IPS-11a (cell line): ENCODE measurements around the gene SUGCT.

Source experiments
- H3K4me3 ChIP-seq: one replicate; pipeline ENCODE4 v1.5.1; 2013; ENCODE audit warnings: low read depth, low read length, control low read depth

SUGCT gene

DNA sequence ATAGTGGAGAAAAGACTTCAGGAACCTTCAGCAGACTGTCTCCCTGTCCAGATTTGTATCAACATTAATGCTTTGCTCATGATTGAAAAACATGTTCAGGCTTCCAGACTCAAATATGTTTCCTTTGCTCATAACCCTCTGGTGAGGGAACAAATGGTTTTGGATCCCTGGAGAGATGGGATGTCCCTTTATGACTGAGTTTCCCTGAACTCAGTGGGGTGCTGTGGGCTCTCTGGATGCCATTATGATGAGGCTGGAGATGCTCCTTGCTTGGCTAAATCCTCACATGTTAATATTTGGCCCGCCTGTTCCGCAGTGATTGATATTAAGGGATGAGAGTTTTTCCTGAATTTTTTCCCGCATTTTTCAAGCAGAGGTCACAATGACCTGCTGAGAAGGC is 749.4 kb downstream of the SUGCT start:
- no peak overlapping the region for H3K4me3 ChIP-seq

DNA sequence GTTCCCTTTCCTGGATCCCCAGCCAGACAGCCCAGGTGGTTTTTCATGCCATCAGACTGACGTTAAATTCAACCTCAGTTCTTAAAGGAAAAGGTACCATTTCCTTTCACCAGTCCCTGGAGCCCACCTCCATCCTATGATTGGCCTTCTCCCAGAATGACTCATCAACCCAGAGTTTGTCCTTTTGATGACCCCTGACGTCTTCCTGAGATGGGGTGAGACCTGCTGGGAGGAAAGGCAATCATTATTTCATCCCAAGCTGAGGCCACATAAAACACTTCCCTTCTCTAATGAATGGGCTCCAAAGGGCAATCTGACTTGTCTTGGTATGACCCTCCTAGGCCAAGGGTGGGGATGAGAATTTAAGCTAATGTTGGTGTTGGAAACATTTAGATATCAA is 750.7 kb downstream of the SUGCT start:
- H3K4me3 ChIP-seq, result no peak overlapping the region

DNA sequence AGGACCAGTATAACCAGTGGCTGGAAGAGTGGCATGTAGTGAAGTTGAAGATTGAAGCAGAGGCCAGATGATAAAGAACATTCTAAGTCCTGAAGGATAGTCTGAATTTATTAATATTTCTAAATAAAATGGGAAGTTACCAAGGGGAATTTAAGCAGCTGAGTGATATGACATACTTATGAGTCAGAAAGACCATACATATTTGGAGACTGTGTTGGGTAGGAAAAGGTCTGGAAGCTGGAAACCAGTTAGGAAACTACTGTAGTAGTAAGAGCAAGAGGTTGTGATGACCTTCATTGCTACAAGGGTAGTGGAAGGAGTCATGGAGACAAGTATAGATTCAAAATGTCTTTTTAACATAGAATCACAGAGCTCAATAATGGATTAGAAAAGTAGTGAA is 752.3 kb downstream of the SUGCT start:
- H3K4me3 ChIP-seq, result no peak overlapping the region

DNA sequence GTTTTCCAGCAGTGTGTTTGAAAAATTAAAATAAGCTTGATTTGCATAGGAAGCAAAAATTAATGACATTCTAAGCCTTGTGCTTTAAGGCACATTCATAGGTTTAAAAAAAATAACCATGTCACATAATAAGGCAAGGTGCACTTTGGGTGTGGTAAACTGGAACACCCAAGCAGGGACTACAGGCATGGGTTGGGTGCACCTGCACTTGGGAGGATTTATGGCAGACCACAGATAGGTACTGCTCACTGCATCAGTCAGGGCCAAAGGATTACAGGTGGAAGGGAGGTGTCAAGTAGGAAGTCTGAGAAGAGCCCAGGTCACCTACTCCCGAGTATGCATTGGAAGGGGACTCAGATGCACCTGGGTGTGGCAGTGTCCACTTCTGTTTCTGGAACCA is 753.7 kb downstream of the SUGCT start:
- H3K4me3 ChIP-seq, result no peak overlapping the region

DNA sequence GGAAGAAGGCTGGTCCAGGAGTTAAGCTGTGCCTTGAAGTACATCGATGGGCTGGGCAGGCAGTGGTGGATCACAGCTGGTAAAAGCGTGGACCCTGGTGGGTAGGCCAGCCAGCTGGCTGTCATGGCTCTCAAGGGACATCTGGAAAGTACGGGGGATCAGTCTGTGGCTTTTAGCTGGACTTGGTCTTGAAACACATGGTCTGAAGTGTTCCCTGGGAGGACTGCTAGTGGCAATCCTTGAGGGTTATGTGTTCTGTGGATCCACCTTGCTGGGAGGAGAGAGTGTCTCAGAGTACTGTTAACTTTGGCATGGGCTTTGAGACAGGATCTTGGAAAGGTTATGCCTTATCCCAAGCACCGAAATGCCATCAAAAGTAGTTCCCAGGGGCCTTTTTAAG is 754.3 kb downstream of the SUGCT start:
- no peak overlapping the region for H3K4me3 ChIP-seq

DNA sequence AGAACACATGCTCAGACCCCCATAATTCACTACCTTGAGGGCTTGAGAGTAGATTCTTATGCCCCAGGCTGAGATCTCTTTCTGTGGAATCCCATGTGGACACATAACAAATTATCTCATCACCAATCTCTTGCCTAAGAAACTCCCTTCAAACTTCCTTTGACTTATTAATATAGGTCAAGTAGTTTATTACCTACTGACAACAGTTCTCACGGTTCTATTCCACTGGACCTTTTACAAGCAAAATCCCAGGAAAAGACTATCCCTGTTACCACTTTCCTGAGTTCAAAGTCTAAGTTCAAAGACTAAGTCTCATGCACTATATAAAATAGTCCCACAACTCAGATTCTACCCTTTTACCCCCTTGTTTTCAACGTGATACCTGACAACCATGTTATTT is 754.7 kb downstream of the SUGCT start:
- no peak overlapping the region for H3K4me3 ChIP-seq

DNA sequence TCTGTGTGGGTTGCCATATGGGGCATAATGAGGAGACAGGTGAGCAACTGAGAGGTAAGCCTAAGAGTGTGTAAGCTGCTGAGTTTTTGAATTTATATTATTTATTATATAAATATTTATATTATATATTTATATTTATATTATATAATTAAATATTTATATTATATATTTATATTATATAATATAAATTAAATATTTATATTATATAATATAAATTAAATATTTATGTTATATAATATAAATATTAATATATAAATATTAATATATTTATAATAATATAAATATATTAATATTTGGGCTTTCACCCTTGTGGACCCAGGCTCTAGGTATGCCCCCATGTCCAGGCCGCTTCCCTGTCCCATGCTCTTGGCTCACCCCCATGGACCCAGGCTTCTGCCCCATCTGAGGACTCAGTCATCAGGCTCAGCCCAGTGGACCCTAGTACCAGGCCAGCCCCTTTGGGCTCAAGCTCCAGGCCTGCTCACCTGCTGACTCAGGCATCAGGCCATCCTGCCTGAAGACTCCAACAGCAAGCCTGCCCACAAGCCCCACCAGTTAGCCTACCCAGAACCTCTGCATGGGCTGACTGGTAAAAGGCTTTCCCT is 755.4 kb downstream of the SUGCT start:
- H3K4me3 ChIP-seq, result no peak overlapping the region

DNA sequence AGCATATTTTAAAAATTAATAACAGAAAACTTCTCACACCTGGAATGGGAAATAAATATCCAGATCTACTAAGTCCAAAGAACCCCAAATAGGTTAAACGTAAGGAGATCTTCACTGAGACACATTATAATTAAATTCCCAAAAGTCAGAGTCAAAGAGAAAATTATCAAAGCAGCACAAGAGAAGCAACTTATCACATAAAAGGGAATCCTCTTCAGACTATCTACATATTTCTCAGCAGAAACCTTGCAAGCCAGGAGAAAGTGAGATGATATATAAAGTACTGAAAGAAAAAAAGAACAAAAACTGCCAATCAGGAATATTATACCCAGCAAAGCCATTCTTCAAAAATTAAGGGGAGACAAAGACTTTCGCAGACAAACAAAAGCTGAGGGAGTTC is 756.4 kb downstream of the SUGCT start:
- H3K4me3 ChIP-seq, result no peak overlapping the region

DNA sequence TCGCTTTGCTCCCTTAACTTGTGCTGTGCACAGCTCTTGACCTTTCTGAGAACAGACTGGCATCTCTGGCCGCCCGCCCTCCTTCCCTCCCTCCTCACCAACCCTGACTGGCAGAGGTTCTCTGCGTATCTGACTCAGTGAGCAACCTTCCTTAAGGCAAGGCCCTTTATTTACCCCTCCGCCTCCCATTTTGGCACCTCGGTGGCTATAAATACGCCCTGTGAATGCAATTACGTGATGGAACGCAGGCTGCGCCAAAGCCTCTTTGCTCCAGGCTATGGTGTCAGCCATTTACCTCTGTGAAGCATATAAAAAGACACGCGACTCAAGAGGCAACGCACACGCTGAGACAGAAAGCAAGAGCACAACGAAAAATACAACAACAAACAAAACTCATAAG is 764.3 kb downstream of the SUGCT start:
- H3K4me3 ChIP-seq, result no peak overlapping the region

DNA sequence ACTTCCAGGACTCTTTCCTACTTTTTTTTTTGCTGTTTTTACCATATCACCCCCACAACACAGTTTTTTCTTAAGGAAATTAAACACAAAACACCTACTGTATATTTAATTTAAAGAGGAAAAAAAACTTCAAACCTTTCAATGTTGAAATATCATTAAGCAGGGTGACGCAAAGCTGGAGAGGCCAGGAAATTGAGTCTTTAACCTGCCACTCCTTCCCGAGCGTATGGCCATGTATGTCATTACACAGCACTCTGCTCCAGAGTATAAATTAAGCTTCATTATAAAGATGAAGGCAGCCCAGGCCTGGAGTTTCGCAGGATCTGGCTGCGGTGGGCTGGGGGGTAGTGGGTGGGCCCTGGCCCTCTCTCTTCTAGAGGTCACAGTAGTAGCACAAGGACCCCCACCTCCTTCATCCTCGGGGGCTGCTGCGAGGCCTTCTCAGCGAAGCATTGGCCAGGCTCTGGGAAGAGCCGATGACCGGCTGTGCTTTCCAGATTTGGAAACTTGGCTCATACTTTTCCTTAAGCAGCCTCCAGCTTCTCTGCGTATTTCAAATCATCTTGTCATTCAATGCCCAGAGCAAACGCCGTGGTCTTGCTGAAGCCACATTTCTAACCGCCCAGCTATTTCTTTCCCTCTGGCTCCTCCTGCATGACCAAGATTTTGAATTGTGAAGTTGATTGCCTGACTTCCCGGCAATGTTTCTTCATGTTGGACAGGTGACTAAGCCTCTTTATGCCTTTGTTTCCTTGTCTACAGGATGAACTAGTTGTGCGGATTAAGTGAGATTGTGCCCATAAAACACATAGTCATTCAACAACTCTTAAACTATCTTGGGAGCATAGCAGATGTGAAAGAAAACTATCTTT is 765.1 kb downstream of the SUGCT start:
- H3K4me3 ChIP-seq, result no peak overlapping the region

DNA sequence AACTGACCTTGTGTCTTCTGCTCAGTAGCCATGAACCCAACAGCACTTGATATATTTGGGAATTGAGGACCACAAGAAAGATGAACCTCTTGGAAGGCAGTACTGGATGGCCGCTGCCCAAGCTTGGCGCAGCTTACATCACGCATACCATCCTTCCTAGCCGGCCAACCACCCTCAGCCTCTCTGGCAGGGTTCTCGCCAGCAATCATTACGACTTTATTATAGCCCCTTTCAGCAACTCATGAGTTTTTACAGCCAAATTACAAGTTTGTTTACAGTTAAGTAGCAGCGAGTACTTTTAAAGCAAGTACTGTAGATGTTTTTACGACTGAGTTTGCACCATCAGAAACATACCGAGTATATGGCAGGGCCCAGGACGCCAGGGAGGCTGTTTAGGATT is 769.1 kb downstream of the SUGCT start:
- no peak overlapping the region for H3K4me3 ChIP-seq

DNA sequence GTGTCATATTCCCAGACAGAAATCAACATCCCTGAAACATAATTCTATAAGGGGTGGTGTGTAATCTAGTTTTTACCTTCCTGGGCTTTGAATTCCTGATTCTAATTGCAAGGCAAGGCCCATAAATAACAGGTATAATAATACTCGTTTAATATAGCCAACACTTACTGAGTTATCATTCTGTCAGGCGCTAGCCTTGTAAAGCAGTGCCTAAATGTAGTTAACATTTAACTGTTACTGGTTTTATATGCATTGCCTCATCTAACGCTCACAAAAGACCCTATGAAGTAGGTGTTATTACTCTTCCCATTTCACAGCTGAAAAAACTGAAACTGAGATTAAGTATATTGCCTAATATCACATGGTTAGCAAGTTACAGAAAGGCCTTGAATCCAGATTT is 772.5 kb downstream of the SUGCT start:
- H3K4me3 ChIP-seq, result no peak overlapping the region

DNA sequence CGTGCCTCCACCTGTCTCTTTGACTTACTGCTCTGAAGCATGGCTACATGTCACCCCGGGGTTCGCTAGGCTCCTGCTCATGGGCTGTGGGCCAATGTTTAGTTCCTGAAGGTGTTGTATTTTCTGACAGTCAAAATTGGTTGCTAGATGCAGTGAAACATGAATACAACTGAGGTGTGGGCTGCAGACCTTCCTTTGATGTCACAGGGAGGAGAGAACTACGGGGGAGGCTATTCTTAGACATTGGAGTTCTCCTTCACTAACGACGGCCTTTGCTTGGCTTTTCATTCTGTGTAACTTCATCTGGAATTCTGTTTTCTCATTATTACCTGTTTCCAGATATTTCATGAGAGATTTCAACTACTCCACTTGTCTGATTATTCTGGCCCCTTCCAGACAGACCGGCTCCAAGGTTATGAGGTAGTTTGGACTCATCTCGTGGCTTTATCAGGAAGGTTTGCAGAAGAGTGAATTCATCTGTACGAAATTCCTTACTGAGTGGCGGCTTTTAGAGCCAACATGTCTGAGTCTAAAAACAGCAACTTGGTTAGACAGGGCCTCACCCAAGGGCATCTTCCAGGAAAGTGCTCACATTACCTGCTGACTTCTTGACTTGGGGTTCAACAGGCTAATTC is 774.7 kb downstream of the SUGCT start:
- H3K4me3 ChIP-seq, result no peak overlapping the region
